CD4-positive, alpha-beta T cell (primary cell): ENCODE data around the gene CTNNA1. TPM values are rescaled to one million over a fixed set of nuclear protein-coding genes. Genes with fewer than 3 reads are reported as not detected.
"Not testable (repeated sequence)": the region's sequence is repeated elsewhere in the genome, so short reads cannot be mapped to it uniquely, and the experiment has no call there.

ENCODE experiments used
- ATAC-seq: fragments of 200-7000 bp; cut with Tn5 transposase; one replicate; pipeline ENCODE4 v1.10.0; 2022; ENCODE audit warnings: mild to moderate bottlenecking; ENCODE audit not compliant: poor library complexity
- CTCF ChIA-PET: fragments of 350-600 bp; sonication (Branson Sonifier 250); formaldehyde crosslinking; loops from one replicate; lab custom pipeline; 2021; ENCODE audit warnings: antibody characterized with exemption, inconsistent platforms; lab: Charles Lee
- POLR2A ChIA-PET: fragments of 350-600 bp; sonication (Branson Sonifier 250); formaldehyde crosslinking; loops from one replicate; lab custom pipeline; 2021; ENCODE audit warnings: antibody characterized with exemption, inconsistent platforms; lab: Charles Lee
- DNase-seq, 14 experiments: peaks; one replicate each; pipeline ENCODE4 v3.0.0-alpha.2; 2013 to 2020; ENCODE audit warnings: mixed read lengths in 2 of 14
- H3K27ac ChIP-seq, 2 donors: one replicate each; pipeline versions ENCODE4 v1.5.1 to v1.7.0; 2013; ENCODE audit warnings: low read length in 2 of 2, low read depth in 1 of 2, mild to moderate bottlenecking in 1 of 2
- H3K27me3 ChIP-seq, 2 experiments: 1 replicate in 1 of 2; 2 replicates in 1 of 2; pipeline versions ENCODE4 v1.6.1 to v1.7.0; 2013; ENCODE audit warnings: low read length in 2 of 2, control low read depth in 1 of 2, mild to moderate bottlenecking in 1 of 2, moderate library complexity in 1 of 2; ENCODE audit not compliant: insufficient read depth in 2 of 2, control insufficient read depth in 1 of 2
- H3K36me3 ChIP-seq: one replicate; pipeline ENCODE4 v1.6.1; 2013; ENCODE audit warnings: low read length, control low read depth; ENCODE audit not compliant: insufficient read depth
- H3K4me1 ChIP-seq: one replicate; pipeline ENCODE4 v1.6.1; 2013; ENCODE audit warnings: low read length, control low read depth; ENCODE audit not compliant: insufficient read depth
- H3K4me3 ChIP-seq: one replicate; pipeline ENCODE4 v1.5.1; 2013; ENCODE audit warnings: mild to moderate bottlenecking, low read length, moderate library complexity
- H3K9me3 ChIP-seq, 2 experiments: 1 replicate in 1 of 2; 2 replicates in 1 of 2; pipeline versions ENCODE4 v1.6.1 to v1.7.0; 2013; ENCODE audit warnings: low read length in 2 of 2, mild to moderate bottlenecking in 2 of 2, control low read depth in 1 of 2, moderate library complexity in 1 of 2; ENCODE audit not compliant: control insufficient read depth in 1 of 2, insufficient read depth in 1 of 2
- H3K27ac Mint-ChIP-seq: one replicate; pipeline ENCODE4 v1.8.0; 2020; ENCODE audit warnings: mixed read lengths
- H3K27me3 Mint-ChIP-seq: one replicate; pipeline ENCODE4 v1.8.0; 2021; ENCODE audit warnings: mixed read lengths
- H3K36me3 Mint-ChIP-seq: one replicate; pipeline ENCODE4 v1.8.0; 2021; ENCODE audit warnings: low read depth, mixed read lengths
- H3K4me1 Mint-ChIP-seq: one replicate; pipeline ENCODE4 v1.8.0; 2021; ENCODE audit warnings: low read depth, mixed read lengths
- H3K4me3 Mint-ChIP-seq: one replicate; pipeline ENCODE4 v1.8.0; 2020; ENCODE audit warnings: mild to moderate bottlenecking, mixed read lengths
- H3K9me3 Mint-ChIP-seq: one replicate; pipeline ENCODE4 v1.8.0; 2020; ENCODE audit warnings: mixed read lengths
- CTCF ChIP-seq: fragments of 200-600 bp; IDR thresholded peaks from one replicate; pipeline ENCODE4 v1.8.0; 2022; ENCODE audit warnings: antibody characterized with exemption, mild to moderate bottlenecking
- intact Hi-C, 2 experiments: fragments of 100-400 bp; cut with DNase I in 1 of 2; cut with micrococcal nuclease in 1 of 2; formaldehyde crosslinking; loops; one replicate each; pipeline versions ENCODE4 v1.15.1 to v1.9.0; 2023 to 2025; cut with DNase I, micrococcal nuclease
- total RNA-seq, 174 experiments: library from RNA in 2 of 174; stranded (reverse) in 2 of 174; gene quantifications; one replicate each; pipeline ENCODE4 v1.2.3 and lab custom pipeline; 2021 to 2026

The CTNNA1 gene
- total RNA-seq, 2 experiments from 2014 or later = 6.0 to 6.7 TPM

DNA sequence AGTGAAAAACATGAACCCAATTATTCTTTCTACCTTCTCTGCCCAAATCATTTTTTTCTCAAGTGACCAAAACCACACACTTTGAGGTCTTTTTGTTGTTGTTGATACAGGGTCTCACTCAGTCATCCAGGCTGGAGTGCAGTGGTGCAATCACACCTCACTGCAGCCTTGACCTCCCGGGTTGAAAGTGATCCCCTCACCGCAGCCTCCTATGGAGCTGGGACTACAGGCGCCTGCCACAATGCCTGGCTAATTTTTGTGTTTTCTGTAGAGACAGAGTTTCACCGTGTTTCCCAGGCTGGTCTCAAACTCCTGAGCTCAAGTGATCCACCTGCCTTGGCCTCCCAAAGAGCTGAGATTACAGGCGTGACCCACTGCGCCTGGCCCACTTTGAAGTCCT, 8.4 kb downstream of the CTNNA1 start:
- CTCF ChIA-PET, H3K27me3 ChIP-seq, H3K9me3 ChIP-seq, H3K4me3 Mint-ChIP-seq, H3K4me3 ChIP-seq, intact Hi-C loops, DNase-seq, H3K36me3 ChIP-seq, POLR2A ChIA-PET, H3K27ac Mint-ChIP-seq, H3K27ac ChIP-seq, ATAC-seq: not testable (repeated sequence)
- H3K36me3 Mint-ChIP-seq = peaks cover 23% of the 10 kb centered on the region
- H3K27me3 Mint-ChIP-seq = peaks cover 39% of the 10 kb centered on the region
- H3K9me3 Mint-ChIP-seq = peaks cover 12% of the 10 kb centered on the region
- peaks cover 20% of the 10 kb centered on the region for H3K4me1 Mint-ChIP-seq
- H3K4me1 ChIP-seq = peaks cover 13% of the 10 kb centered on the region

GRCh38 chr5:138762110-138762509, 8.9 kb downstream of the CTNNA1 start:
- Histone ChIP-seq H3K27me3 (no peaks in the 10 kb centered on the region), H3K4me1 (peaks cover 13% of the 10 kb centered on the region), H3K4me3 (no peak overlapping the region), H3K36me3 (no peaks in the 10 kb centered on the region), H3K27ac (no peak overlapping the region), H3K9me3 (peaks cover 9% of the 10 kb centered on the region in 2 experiments)
- intact Hi-C loops = no loop called here
- H3K36me3 Mint-ChIP-seq = peaks cover 19% of the 10 kb centered on the region
- ATAC-seq (no peak), DNase-seq (no peak)
- peaks cover 20% of the 10 kb centered on the region for H3K4me1 Mint-ChIP-seq
- POLR2A ChIA-PET = no interaction called here
- H3K27ac Mint-ChIP-seq = no peak overlapping the region
- peaks cover 35% of the 10 kb centered on the region for H3K27me3 Mint-ChIP-seq
- no peak overlapping the region for H3K4me3 Mint-ChIP-seq
- peaks cover 9% of the 10 kb centered on the region for H3K9me3 Mint-ChIP-seq
- TF ChIP-seq CTCF = no peak
- CTCF ChIA-PET = no interaction called here

GRCh38 chr5:138763037-138763778, 10.0 kb downstream of the CTNNA1 start:
- Mint-ChIP-seq H3K9me3 (peaks cover 3% of the 10 kb centered on the region), H3K36me3 (peaks cover 14% of the 10 kb centered on the region), H3K27ac (no peak overlapping the region), H3K27me3 (peaks cover 33% of the 10 kb centered on the region), H3K4me3 (no peak overlapping the region), H3K4me1 (peaks cover 20% of the 10 kb centered on the region)
- Histone ChIP-seq H3K36me3 (no peaks in the 10 kb centered on the region), H3K4me3 (no peak overlapping the region), H3K4me1 (peaks cover 13% of the 10 kb centered on the region), H3K27me3 (no peaks in the 10 kb centered on the region), H3K9me3 (peaks cover 7 to 9% of the 10 kb centered on the region in 2 experiments), H3K27ac (no peak overlapping the region)
- POLR2A ChIA-PET = interaction anchor here (0.9 kb wide), 1 partner anchor 9 kb away, joined by 3 read pairs; no protein-coding TSS in a partner anchor
- ATAC-seq = no peak
- CTCF ChIA-PET = no interaction called here
- TF ChIP-seq CTCF = no peak
- intact Hi-C loops = no loop called here
- no peak for DNase-seq
